OCI-LY7 (cell line): ENCODE results near the gene ECSIT. TPM values are rescaled to one million over a fixed set of nuclear protein-coding genes. Genes with fewer than 3 reads are reported as not detected.
"Not testable (repeated sequence)": the region's sequence is repeated elsewhere in the genome, so short reads cannot be mapped to it uniquely, and the experiment has no call there.

Source experiments
- BruUV-seq: library from RNA; stranded (reverse); fragments of 400-500 nt; replicated peaks from 2 replicates; lab custom pipeline; 2021; lab: Mats Ljungman, UMichigan
- CTCF ChIA-PET: fragments of 300-600 bp; sonication (Branson Sonifier 250); formaldehyde crosslinking; loops from one replicate; lab custom pipeline; 2022; ENCODE audit warnings: antibody characterized with exemption; ENCODE audit not compliant: unreplicated experiment; lab: Charles Lee
- POLR2A ChIA-PET: fragments of 300-600 bp; sonication (Branson Sonifier 250); formaldehyde crosslinking; loops from one replicate; lab custom pipeline; 2022; ENCODE audit warnings: antibody characterized with exemption; lab: Charles Lee
- DNase-seq: peaks from one replicate; pipeline ENCODE4 v3.0.0-alpha.2; 2015; ENCODE audit warnings: low spot score
- H2AFZ ChIP-seq: fragments of 200-600 bp; sonication (generic), shearing (Covaris generic); 2 replicates; pipeline ENCODE4 v1.6.1; 2014; ENCODE audit warnings: mild to moderate bottlenecking, antibody characterized with exemption, low read length, moderate library complexity
- H3K27ac ChIP-seq: fragments of 200-600 bp; sonication (generic); 2 replicates; pipeline ENCODE4 v1.5.1; 2014; ENCODE audit warnings: mixed run types, low read depth, mild to moderate bottlenecking, moderate library complexity, low read length, inconsistent platforms; ENCODE audit not compliant: poor library complexity, severe bottlenecking
- H3K36me3 ChIP-seq: fragments of 200-600 bp; sonication (generic); 2 replicates; pipeline ENCODE4 v1.6.1; 2014; ENCODE audit warnings: mild to moderate bottlenecking, antibody characterized with exemption, low read length, moderate library complexity, mixed read lengths; ENCODE audit not compliant: insufficient read depth
- H3K4me1 ChIP-seq: fragments of 200-600 bp; sonication (generic); 2 replicates; pipeline ENCODE4 v1.5.1; 2014; ENCODE audit warnings: mild to moderate bottlenecking, low read length; ENCODE audit not compliant: insufficient read depth, poor library complexity, severe bottlenecking
- H3K4me2 ChIP-seq: fragments of 200-600 bp; sonication (generic); 2 replicates; pipeline ENCODE4 v1.6.1; 2014; ENCODE audit warnings: mild to moderate bottlenecking, low read length
- H3K4me3 ChIP-seq: fragments of 200-600 bp; sonication (generic); 2 replicates; pipeline ENCODE4 v1.5.1; 2014; ENCODE audit warnings: mild to moderate bottlenecking, low read depth, low read length; ENCODE audit not compliant: poor library complexity, severe bottlenecking
- H3K79me2 ChIP-seq: fragments of 200-600 bp; sonication (generic); 2 replicates; pipeline ENCODE4 v1.6.1; 2016; ENCODE audit warnings: low read depth, mild to moderate bottlenecking, low read length, moderate library complexity, mixed read lengths; ENCODE audit not compliant: insufficient read depth
- H3K9me2 ChIP-seq: fragments of 200-600 bp; sonication (generic); 2 replicates; pipeline ENCODE4 v1.6.1; 2016; ENCODE audit warnings: mild to moderate bottlenecking, low read length, mixed read lengths; ENCODE audit not compliant: insufficient read depth
- H3K9me3 ChIP-seq: fragments of 200-600 bp; sonication (generic); 2 replicates; pipeline ENCODE4 v1.6.1; 2014; ENCODE audit warnings: mild to moderate bottlenecking, mixed run types, low read length, mixed read lengths
- H4K20me1 ChIP-seq: fragments of 200-600 bp; sonication (generic); 2 replicates; pipeline ENCODE4 v1.6.1; 2014; ENCODE audit warnings: mild to moderate bottlenecking, antibody characterized with exemption, low read length, moderate library complexity, mixed read lengths; ENCODE audit not compliant: insufficient read depth
- CTCF ChIP-seq: fragments of 200-600 bp; sonication (generic); conservative IDR thresholded peaks from 2 replicates; pipeline ENCODE4 v1.5.1; 2014; ENCODE audit warnings: mild to moderate bottlenecking, antibody characterized with exemption, low read length, moderate library complexity, mixed read lengths
- EZH2phosphoT487 ChIP-seq: fragments of 200-600 bp; sonication (generic); IDR thresholded peaks from 2 replicates; pipeline ENCODE4 v1.6.1; 2018; ENCODE audit warnings: low read depth, borderline replicate concordance, mild to moderate bottlenecking, mixed run types, antibody characterized with exemption, low read length, moderate library complexity, mixed read lengths
- intact Hi-C: fragments of 100-400 bp; cut with micrococcal nuclease; formaldehyde crosslinking; loops from one replicate; pipeline ENCODE4 v1.10.0; 2022; ENCODE audit not compliant: unreplicated experiment
- total RNA-seq, 2 experiments: library from RNA; depleted of rRNA in 1 of 2; stranded (reverse); fragments of >200 nt in 1 of 2; shearing (Covaris generic) in 1 of 2; gene quantifications; 2 replicates each; pipeline ENCODE4 v1.2.3, GENCODE V29; 2014 to 2022

ECSIT gene
- total RNA-seq, 2 experiments from 2014 or later = 40.6 to 59.5 TPM

- ChIA-PET POLR2A (interaction anchor here (0.6 to 0.7 kb wide), 2 partner anchors 204 to 261 kb away, joined by 3 read pairs; no protein-coding TSS in a partner anchor), CTCF (no interaction called here)
- Histone ChIP-seq H3K9me2 (no peaks in the 10 kb centered on the region), H3K36me3 (no peaks in the 10 kb centered on the region), H3K27ac (no peak overlapping the region), H4K20me1 (no peaks in the 10 kb centered on the region), H3K4me1 (peaks cover 23% of the 10 kb centered on the region), H2AFZ (no peak overlapping the region), H3K79me2 (no peaks in the 10 kb centered on the region), H3K9me3 (no peaks in the 10 kb centered on the region), H3K4me3 (no peak overlapping the region), H3K4me2 (no peak overlapping the region)
- TF ChIP-seq CTCF = no peak
- no peak for TF ChIP-seq EZH2phosphoT487
- intact Hi-C loops = no loop called here
- DNase-seq = no peak
- no TSS peak for BruUV-seq
These were observed 50.5 kb downstream of the ECSIT start for GRCh38 chr19:11478167-11479089.

- H4K20me1 ChIP-seq = no peaks in the 10 kb centered on the region
- H3K36me3 ChIP-seq = no peaks in the 10 kb centered on the region
- ChIA-PET POLR2A (interaction anchor here (0.7 kb wide), 2 partner anchors 94 to 742 kb away, joined by 3 to 4 read pairs; no protein-coding TSS in a partner anchor), CTCF (no interaction called here)
- no peak overlapping the region for H3K4me3 ChIP-seq
- BruUV-seq = no TSS peak
- no peak overlapping the region for H2AFZ ChIP-seq
- H3K79me2 ChIP-seq = no peaks in the 10 kb centered on the region
- no peaks in the 10 kb centered on the region for H3K9me2 ChIP-seq
- no peak overlapping the region for H3K4me2 ChIP-seq
- H3K27ac ChIP-seq = no peak overlapping the region
- intact Hi-C loops = no loop called here
- no peaks in the 10 kb centered on the region for H3K4me1 ChIP-seq
- TF ChIP-seq CTCF = no peak
- TF ChIP-seq EZH2phosphoT487 = no peak
- DNase-seq = no peak
- no peaks in the 10 kb centered on the region for H3K9me3 ChIP-seq
These were observed 53.1 kb downstream of the ECSIT start for GRCh38 chr19:11475861-11476260.

GRCh38 chr19:11475343-11475742 is 53.6 kb downstream of the ECSIT start:
- H3K36me3 ChIP-seq = not testable (repeated sequence)
- POLR2A ChIA-PET = interaction anchor here (0.7 kb wide), 2 partner anchors 94 to 741 kb away, joined by 3 to 4 read pairs; no protein-coding TSS in a partner anchor

More at GRCh38 chr19:11475343-11475742, 53.6 kb downstream of the ECSIT start:
- H3K4me2 ChIP-seq, H3K4me1 ChIP-seq, BruUV-seq, H2AFZ ChIP-seq, H3K79me2 ChIP-seq, H3K9me3 ChIP-seq, CTCF ChIA-PET, intact Hi-C loops, H3K9me2 ChIP-seq, H3K4me3 ChIP-seq, DNase-seq, H4K20me1 ChIP-seq, H3K27ac ChIP-seq: not testable (repeated sequence)
